ENCODE data around the gene CERK.
"Not testable (repeated sequence)": the region's sequence is repeated elsewhere in the genome, so short reads cannot be mapped to it uniquely, and the experiment has no call there.

The CERK gene

DNA sequence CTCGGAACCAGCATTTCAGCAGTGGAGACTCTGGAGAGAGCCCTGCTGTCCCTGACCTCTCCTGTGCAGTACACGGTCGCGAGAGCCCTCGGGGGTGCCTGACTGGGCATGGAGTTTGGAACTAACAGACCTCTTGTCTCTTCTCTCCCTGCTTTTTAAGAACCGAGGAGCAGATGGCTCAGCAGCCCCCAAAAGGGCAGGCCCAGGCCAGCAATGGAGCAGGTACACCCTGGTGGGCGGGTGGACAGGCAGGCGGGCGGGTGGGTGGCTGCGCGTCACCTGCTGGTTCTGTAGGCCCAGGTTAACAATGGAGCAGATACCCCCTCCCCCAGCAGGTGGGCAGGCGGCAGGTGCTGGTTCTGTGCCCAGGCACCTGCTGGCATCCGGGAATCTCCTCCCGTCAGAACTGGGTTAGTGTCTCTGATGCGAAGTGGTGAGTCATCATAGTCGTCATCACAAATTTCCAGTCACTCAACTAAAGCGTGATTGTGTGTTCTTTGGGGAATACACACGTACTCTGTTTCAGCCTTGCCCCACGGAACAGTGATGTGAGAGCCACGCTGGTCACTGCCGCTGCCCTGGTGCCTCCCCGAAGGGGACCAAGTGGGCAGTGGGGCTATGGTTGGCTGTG is 76.7 kb downstream of the CERK start:
- no peak for DNase-seq (ENCODE audit: low spot score)

GRCh38 chr22:46660604-46661201 is 77.3 kb downstream of the CERK start:
- no peak for DNase-seq (ENCODE audit: low spot score)

- no peak for DNase-seq (ENCODE audit: low spot score)
Observed at GRCh38 chr22:46659791-46660186, 78.3 kb downstream of the CERK start.

- no peak for DNase-seq (ENCODE audit: low spot score)
Observed at GRCh38 chr22:46659059-46659790, 78.8 kb downstream of the CERK start.

DNA sequence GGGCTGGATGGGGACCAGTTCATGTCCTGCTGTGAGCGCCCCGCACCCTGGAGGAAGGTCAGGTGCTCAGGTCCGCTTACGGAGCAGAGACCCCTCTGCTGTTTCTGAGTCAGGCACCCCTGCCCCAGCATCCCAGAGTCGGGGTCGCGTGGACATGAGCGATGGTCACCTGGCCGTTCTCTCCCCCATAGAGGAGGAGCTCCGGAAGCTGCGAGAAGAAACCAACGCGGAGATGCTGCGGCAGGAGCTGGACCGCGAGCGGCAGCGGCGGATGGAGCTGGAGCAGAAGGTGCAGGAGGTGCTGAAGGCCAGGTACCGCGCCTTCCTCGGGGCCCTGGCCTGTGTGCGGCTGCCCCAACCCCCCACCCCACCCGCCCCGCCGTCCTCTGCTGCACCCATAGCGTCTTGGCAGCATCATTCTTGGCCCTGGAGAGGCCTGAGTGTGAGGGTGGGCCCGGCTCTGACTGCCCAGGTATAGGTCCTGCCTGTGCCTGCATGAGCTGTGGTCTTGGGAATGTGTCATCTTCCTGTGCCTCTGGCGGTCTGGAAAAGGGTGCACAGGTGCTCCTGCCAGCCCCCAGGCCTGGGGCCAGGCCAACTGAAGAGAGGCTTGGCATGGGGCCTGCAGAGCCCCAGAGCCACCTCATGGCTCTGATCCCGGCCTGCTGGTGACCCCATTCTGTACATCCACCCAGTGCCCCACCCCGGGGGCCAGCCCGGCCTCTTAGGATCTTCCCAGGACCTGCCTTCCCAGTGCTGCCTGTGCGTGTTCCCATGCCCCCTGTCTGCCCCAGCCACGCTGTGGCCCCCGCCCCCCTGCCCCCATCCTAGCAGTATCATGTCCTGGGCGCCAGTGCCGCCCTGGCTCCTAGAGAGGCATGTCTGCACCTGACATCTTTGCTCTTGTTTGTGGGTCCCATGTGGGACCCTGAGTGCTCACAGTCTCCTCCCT is 79.8 kb downstream of the CERK start:
- no peak for DNase-seq (ENCODE audit: low spot score)

DNA sequence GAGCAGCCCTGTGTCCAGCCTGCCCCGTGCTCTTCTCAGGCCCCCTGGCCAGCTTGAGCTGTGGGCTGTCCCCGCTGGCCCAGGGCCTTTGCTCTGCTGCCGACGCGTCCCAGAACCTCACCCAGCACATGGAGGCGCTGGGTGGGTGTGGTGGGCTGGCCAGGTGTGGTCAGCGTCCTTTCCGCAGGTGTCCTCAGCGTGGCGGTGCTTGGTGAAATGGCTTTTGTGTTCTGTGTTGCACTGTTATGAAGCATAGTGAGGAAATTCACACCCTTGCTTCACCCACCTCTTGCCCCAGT is 80.4 kb downstream of the CERK start:
- no peak for DNase-seq (ENCODE audit: low spot score)

DNA sequence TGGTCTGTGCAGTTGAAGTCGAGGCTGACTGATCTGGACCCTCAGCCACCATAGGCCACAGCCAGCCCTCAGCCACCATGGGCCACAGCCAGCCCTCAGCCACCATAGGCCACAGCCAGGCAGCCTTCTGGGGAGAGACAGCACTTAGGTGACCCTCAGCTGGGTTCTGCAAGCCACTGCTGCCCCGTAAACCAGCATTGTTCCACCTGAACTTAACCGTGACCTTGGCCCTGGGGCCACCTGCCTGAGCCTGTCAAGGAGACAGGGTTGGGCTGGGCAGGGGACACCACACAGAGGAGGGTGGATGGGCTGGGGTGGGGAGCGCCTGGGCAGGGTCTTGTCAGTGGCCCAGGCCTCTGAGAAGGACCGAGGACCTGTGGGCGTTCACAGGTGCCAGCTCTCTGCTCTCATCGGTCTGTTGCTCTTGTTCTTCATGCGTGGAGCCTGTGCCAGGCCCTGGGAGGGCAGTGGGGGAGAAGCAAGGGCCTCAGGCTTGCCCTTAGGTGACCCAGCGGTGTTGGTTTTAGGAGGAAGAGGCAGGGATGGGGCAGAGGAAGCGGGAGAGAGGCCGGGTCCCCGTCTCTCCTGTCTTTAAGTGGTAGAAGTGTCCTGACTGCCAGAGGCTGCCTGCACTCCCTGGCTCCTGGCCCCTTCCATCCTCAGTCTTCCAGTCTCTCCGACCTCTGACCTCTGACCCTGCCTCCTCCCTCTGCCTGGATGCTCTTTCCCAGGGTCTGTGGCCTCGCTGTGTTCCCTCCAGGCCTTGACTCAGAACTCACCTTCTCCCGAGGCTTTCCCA is 81.0 kb downstream of the CERK start:
- no peak for DNase-seq (ENCODE audit: low spot score)

DNA sequence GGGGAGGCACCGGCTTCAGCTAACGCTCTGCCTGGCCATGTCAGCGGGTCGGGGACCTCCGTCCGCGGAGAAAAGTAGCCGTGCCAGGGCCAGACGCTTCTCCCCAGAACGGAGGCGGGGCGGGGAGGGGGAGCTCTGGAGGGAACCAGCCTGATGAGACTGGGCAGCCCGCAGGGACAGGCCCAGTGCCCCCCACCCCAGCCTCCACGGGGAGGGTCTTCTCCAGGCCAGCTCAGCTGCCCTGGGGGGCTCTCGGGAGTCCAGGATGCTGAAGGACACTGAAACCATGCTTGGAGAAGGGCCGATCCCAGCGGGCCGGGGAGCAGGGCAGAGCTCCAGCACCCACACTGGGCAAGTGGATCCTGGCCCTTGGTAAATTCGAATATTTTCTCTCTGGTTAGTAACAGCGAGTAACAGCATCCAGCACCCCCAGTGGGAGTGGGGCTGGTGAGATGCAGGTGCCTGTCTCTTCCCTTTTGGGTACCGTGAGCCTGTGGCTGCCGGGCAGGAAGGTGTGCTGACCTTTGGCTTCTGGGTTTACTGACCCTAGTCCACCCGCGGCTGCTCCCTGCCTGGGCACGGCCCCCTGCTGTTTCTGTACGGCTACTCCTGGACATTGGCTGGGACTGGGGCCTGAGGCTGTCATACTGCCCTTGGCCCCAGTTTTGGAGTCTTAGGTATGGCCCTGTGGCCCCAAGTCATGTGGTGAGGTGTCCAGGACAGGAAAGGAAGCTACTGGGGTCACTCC is 82.0 kb downstream of the CERK start:
- DNase-seq (ENCODE audit: low spot score) = no peak

DNA sequence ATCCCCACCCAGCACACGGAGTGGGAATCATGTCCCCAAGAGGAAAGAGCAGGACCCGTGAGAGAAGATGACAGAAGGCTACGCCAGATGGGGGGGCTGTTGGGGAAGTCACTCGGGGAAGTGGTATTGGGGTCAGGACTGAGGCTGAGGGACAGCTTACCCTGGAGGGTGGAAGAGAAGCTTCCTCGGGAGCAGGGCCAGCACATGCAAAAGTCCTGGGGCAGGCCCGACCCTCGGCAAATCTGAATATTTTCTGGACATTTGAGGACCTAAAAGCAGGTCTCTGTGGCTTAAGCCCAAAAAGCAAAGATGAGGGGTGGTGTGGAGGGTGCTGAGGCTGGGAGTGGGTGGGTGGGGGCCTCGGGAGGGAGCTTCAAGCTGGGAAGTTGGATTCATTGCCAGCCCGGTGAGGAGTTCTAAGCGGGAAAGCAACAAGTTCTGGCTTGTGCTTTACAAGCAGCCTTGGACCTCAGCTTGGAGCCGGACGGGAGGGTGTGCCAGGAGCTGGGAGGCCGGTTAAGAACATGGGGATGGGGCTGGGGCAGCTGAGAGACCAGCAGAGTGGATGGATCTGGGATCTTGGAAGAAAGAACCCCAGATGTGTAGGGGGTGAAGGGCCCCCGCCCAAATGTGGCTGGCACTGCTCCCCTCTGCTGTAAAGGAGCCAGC is 83.0 kb downstream of the CERK start:
- DNase-seq (ENCODE audit: low spot score) = no peak

- DNase-seq (ENCODE audit: low spot score) = no peak
Observed at GRCh38 chr22:46654426-46654825, 83.6 kb downstream of the CERK start.

- DNase-seq (ENCODE audit: low spot score) = no peak
Observed at GRCh38 chr22:46653596-46653995, 84.5 kb downstream of the CERK start.

- DNase-seq (ENCODE audit: low spot score) = no peak
Observed at GRCh38 chr22:46652847-46653331, 85.2 kb downstream of the CERK start.

DNA sequence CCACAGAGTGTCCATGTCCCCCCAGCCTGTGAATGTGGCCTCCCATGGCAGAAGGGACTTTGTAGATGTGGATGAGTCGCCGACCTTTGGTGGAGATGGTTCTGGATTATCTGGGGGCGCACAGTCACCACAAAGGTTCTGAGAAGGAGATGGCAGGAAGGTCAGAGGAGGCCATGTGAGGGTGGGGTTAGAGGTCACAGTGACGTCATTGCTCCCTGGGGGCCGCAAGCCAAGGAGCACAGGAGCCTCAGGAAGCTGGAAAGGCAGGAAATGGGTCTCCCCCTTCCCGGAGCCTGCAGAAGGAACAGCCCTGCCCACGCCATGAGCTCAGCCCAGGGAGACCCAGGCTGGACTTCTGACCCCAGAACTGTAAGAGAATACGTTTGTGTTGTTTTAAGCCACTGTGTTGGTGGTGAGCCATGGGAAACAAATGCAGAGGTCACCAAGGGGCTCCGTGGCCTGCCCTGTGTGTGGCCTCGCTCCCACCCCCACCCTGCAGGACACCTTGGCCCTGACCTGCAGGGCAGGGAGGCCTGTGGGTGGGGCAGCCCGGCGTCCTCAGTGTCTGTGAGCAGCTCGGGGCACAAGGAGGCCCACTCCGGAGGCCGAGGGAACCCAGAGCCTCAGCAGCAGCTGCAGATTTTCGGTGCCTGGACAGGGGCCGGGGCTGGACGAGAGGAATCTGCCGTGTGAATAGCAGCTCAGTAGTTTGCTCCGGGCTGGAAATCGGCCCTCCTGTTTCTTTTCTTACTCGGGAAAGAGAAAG is 85.8 kb downstream of the CERK start:
- no peak for DNase-seq (ENCODE audit: low spot score)

GRCh38 chr22:46651316-46651715 is 86.7 kb downstream of the CERK start:
- DNase-seq (ENCODE audit: low spot score) = no peak

GRCh38 chr22:46650078-46650810 is 87.8 kb downstream of the CERK start:
- no peak for DNase-seq (ENCODE audit: low spot score)

DNA sequence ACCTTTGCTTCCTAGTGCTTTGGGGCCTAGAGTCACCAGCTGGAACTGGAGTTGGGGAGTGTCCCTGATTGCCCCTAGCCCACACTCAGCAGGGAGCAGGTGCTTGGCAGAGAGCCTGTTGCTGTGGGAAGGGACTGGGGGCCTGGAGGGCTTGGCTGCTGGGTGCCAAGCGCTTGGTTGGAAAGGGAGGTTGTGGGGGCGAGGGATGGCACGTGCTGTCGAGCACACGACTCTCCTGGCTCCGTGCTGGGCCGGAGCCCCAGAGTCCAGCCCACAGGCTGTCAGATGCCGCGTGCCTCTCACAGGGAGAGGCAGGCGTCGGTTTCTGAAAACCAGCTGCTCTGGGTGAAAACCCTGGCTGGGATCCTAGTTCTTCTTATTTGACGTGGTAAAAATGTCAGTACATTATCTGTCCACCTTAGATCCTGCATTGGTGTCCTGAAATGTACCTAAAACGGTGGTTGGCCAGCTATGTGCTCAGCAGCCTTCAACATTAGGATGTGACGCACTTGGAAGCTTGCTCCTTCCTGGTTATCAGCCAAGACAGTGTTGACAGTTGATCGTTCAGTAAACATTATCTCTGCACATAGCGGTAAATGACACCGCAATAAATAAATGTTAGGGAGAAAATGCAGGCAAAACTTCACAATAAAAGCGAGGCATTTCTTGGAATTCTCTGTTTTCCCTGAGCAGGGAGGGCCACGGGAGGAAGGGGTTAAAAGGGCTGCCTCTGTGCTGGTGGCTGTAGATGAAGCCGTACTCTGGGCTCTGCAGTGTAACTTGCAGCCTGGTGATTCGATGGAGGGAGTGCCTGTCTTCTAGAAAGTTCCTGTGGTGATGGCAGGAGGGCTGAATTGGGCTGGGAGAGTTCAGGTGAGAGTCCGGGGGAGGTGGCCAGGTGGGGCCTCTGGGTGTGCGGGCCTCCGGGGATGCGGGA is 88.6 kb downstream of the CERK start:
- no peak for DNase-seq (ENCODE audit: low spot score)

DNA sequence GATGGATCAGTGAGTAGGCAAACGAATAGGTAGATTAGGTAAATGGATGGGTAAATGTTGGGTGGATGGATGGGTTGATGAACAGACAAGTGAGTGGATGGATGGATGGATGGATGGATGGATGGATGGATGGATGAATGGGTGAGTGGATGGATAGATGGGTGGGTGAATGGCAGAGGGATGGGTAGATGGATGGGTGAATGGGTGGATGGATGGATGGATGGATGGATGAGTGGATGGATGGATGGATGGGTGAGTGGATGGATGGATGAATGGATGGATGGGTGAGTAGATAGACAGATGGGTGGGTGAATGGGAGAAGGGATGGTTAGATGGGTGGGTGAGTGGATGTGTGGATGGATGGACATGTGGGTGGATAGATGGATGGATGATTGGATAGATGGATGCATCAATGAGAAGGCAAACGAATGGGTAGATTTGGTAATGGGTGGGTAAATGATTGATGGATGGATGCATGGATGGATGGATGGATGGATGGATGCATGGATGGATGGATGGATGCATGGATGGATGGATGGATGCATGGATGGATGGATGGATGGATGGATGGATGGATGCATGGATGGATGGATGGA is 89.7 kb downstream of the CERK start:
- DNase-seq (ENCODE audit: low spot score) = not testable (repeated sequence)

All from germinal center (tissue), 1 donor.